HG02970 (cell line): ENCODE measurements around the gene MYH4.

Source experiments
- ATAC-seq: cut with Tn5 transposase; IDR thresholded peaks from one replicate; pipeline ENCODE4 v1.9.1; 2021; ENCODE audit warnings: mild to moderate bottlenecking, moderate library complexity, moderate number of reproducible peaks; ENCODE audit not compliant: unreplicated experiment, low FRiP score

MYH4 gene

DNA sequence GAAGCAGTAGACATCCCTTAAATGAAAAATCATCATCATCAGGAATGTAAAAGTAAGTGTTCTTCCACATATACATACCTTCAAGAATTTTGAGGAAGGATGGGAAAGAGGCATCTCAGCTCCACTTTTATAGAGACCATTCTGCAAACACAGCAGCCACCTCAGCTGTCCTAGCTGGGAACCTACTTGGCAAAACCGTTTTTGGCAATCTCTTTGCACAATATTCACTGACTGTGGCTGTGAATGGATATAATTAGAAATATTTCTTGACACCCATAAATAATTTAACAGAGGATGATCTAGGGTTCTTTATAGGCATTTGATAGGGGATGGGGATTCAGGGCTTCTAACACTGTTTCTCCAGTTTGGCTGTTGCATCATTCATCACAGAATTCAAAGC lies at the start of gene MYH4:
TSS of gene MYH4 (minus strand) at position 101 of the 400 bp plus-strand sequence. CDS start 2,814 bp downstream, outside the sequence.
- no peak for ATAC-seq

DNA sequence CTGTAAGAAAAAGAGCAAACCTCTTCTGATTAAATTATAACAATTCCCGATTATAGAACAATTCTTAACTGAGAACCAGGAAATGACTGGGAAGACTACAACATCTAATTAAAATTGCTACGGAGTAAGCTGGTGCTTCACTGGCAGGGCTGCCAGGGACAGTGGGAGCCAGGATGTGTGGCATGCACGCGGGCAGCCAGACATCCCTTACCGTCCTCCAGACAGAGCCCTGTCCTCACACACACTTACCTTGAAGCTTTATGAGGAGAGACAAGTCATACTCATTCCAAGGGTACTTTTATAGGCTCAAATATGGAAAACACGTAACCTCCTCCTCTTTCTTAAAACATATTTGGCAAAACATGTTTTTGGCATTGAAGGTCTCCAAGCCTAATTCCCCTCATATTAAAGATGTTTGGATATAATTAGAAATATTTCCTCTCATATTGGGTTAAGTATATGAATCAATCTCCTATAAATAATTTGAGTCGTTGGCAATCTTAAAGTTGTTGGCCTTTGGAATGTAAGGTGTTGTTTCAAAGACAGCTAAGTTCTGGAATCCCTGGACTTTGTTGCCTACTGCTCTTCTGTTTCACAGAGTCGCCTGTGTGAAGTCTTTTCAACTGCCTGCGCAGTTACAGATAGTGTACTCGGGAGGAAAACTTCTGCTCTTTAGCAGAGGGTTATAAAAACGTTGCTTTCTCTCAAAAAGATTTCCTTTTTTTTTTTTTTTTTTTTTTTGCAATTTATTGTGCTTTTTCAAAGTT lies 49.1 kb upstream of the MYH4 start, which contains the start of gene MYH1:
TSS of gene MYH1 (minus strand) at position 272 of the 767 bp plus-strand sequence. CDS start 1,900 bp downstream, outside the sequence.
- ATAC-seq: no peak

GRCh38 chr17:10516638-10517037 lies 47.3 kb upstream of the MYH4 start:
- no peak for ATAC-seq

DNA sequence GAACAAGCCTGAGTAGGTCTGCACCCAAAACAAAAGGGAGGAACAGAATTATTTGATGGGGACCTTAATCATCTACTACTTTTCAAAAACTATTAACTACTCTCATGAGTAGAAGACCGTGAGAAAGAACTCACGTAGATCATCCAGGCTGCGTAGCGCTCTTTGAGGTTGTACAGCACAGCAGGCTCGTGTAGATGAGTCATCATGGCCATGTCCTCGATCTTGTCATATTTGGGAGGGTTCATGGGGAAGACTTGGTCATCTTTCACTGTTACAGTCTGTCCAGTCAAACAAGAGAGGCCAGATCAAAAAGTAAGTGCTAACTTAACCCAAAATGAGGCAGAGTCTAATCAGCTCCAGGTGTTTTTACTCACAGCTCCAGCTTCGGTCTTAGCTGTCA lies 46.7 kb upstream of the MYH4 start:
- no peak for ATAC-seq

- no peak for ATAC-seq
These were observed 44.1 kb upstream of the MYH4 start for GRCh38 chr17:10513299-10514067.

GRCh38 chr17:10512856-10513255 lies 43.5 kb upstream of the MYH4 start:
- no peak for ATAC-seq

- no peak for ATAC-seq
These were observed 30.6 kb upstream of the MYH4 start for GRCh38 chr17:10499950-10500349.

- no peak for ATAC-seq
These were observed 22.6 kb upstream of the MYH4 start for GRCh38 chr17:10492004-10492403.

DNA sequence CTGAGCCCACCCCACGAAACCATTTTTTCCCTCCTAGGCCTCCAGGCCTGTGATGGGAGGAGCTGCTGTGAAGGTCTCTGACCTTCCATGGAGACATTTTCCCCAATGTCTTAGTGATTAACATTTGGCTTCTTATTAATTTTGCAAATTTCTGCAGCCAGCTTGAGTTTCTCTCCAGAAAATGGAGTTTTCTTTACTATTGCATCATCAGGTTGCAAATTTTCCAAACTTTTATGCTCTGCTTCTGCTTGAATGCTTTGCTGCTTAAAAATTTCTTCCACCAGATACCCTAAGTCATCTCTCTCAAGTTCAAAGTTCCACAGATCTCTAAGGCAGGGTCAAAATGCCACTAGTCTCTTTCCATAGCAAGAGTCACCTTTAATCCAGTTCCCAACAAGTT lies 12.9 kb upstream of the MYH4 start:
- ATAC-seq: no peak

DNA sequence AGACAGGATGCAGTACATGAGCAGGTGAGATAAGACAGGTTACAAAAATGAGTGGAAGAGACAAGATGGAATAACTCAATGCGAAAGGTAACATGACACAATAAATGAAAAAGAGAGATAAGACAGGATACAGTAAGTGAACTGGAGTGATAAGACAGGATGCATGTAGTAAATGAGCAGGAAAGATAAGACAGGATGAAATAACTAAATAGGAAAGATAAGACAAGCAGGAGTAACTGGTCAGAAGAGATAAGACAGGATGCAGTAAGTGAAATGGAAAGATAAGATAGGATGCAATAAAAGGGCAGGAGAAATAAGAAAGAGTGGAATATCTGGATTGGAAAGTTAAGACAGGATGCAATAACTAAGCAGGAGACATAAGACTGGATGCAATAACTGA lies 8.3 kb upstream of the MYH4 start:
- no peak for ATAC-seq

- no peak for ATAC-seq
These were observed 5.2 kb upstream of the MYH4 start for GRCh38 chr17:10474536-10474935.

- no peak for ATAC-seq
These were observed 2.5 kb upstream of the MYH4 start for GRCh38 chr17:10471858-10472257.

DNA sequence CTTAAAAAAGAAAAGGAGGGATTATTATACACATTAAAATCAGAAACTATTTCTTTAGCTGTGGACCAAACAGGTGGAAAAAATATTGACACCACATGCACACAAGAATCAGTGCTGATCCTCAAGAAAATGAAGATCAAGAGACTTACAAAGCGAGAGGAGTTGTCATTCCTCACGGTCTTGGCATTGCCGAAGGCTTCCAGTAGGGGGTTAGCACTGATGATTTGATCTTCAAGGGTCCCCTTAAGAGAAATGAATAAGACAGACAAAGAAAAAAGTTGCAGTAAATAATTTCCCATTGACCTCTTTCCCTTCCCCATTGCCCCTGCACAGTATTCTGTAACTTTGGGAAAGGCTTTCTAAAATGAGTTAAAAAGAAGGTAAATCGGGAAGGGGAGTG lies 6.0 kb downstream of the MYH4 start:
- no peak for ATAC-seq

DNA sequence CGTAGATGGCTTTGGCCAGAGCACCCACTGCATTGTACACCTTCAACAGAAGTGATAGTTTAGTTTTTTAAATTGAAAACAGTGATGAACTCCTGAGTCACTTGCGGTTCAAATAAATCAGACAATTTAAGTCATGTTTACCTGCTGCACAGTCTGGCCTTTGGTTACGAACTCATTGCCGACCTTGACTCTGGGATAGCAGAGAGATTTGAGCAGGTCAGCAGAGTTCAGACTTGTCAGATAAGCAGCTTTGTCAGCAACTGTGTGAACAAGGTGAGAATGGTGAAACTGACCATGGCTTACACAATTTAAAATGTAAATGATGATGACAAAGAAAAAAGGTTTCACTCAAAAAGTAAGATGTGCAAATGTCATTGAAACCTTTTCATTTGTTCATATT lies 9.3 kb downstream of the MYH4 start:
- no peak for ATAC-seq

DNA sequence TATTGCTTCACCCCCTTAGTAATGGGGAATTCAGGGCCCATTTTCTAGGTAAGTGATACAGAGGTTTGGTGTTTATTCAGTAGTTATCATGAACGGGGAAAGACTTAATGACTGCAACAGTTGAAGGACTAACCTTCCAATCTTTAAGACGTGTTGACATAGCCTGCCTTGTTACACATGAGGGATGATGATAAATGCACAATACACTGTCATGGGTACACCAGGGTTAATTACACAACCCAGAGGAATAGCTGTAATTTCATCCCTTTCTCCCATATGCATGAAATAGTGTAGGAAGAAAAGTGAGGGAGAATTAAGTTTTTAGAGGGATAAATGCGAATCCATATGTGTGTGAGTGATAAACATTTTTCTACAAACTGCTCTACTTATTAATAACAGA lies 10.7 kb downstream of the MYH4 start:
- no peak for ATAC-seq

- no peak for ATAC-seq
These were observed 11.4 kb downstream of the MYH4 start for GRCh38 chr17:10457952-10458351.

- ATAC-seq: no peak
These were observed 22.1 kb downstream of the MYH4 start for GRCh38 chr17:10447026-10447931.

DNA sequence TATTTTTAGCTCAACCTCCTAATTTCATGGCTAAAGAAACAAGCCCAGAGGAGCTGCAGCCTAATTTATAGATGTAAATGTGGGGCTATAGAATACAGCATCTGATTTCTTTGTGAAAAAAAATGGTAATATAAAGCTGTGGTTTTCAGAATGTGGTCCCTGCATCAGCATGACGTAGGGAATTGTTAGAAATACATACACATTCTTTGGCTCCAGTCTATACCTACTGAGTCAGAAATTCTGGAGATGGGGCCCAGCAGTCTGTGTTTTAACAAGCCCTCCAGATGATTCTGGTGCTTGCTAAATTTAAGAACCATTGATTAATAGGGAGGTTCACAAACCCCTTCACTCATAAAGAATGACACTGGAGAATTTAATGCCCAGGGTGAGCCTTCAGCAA lies 29.5 kb downstream of the MYH4 start:
- no peak for ATAC-seq

DNA sequence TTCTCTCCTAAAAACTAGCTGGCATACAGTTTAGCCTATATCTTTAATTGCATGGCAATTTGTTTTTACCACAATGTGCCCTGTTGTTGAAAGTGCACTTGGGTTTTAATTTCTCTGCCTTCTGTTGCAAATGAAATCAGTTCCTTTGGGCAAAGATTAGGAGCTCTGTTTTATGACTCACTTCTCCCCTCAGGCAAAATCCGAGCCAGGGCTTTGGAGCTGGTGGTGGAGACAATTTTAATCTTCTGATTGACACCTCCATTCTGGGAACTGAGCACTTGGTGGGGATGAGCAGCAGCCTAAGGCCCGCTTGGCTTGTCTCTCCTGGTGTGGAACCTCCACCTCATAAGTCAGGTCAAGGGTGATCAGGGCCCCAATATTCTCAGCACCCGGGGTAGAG lies 34.3 kb downstream of the MYH4 start:
- ATAC-seq: no peak

DNA sequence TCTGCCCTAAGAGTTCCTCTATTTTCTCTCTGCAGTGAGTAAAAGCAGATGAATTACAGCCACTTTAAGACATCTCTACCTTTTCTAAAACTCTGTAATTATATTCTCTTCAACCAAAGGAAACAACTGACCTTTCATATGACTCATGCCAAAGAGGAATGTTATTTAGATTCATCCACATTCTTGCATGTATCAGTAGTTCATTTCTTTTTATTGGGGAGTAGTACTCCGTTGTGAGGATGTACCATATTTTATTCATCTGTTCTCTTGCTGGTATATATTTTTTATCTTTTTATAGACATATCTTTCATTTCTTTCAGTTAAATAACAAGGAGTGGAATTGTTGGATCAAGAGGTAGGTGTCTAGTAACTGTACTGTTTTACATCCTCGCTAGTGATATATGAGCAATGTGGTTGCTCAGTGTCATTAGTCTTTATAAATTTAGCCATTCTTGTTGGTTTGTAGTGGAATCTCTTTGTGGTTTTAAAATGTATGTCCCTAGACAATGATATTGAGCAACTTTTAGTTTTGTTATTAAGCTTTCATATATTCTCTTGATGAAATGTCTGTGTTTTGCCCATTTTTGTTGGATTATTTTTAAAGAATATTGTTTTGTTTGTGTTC lies 39.8 kb downstream of the MYH4 start:
- ATAC-seq: no peak
